ENCODE results near the gene NLGN4X. TPM values are rescaled to one million over a fixed set of nuclear protein-coding genes. Genes with fewer than 3 reads are reported as not detected.

The NLGN4X gene
- total RNA-seq, 2 donors from 2014 or later, result 19.2 to 76.9 TPM

DNA sequence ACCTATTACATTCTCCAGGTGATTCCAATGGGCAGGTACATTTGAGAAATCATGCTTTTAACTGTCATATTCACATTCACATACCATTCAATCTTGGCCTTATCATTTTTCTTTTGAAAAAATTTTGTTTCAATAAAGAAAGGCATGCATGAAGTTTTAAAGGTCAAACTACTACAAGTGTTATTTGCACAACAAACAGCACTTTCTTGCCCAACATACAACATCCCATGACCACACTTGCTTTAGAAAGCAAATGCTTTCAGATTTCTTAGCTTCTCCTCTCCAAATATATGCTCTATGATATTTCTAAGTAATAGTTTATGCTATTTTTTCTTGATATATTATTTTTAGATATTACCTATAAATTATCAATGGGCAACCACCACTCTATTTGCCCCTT, 58.2 kb downstream of the NLGN4X start:
- H3K27ac ChIP-seq (ENCODE audit: low read depth, low read length), result no peak overlapping the region
- H3K4me3 Mint-ChIP-seq, result no peak overlapping the region
- DNase-seq, result no peak
- no peak overlapping the region for H3K27ac Mint-ChIP-seq
- no peak overlapping the region for H3K9ac ChIP-seq (ENCODE audit: extremely low read depth, low read length, poor library complexity, severe bottlenecking)
- peaks cover 4% of the 10 kb centered on the region for H3K4me1 Mint-ChIP-seq
- TF ChIP-seq, protein P1, sequence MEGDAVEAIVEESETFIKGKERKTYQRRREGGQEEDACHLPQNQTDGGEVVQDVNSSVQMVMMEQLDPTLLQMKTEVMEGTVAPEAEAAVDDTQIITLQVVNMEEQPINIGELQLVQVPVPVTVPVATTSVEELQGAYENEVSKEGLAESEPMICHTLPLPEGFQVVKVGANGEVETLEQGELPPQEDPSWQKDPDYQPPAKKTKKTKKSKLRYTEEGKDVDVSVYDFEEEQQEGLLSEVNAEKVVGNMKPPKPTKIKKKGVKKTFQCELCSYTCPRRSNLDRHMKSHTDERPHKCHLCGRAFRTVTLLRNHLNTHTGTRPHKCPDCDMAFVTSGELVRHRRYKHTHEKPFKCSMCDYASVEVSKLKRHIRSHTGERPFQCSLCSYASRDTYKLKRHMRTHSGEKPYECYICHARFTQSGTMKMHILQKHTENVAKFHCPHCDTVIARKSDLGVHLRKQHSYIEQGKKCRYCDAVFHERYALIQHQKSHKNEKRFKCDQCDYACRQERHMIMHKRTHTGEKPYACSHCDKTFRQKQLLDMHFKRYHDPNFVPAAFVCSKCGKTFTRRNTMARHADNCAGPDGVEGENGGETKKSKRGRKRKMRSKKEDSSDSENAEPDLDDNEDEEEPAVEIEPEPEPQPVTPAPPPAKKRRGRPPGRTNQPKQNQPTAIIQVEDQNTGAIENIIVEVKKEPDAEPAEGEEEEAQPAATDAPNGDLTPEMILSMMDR (conservative IDR thresholded peaks at IDR 0.05), result no peak
- no peak overlapping the region for H3K4me3 ChIP-seq (ENCODE audit: low read length)
- H3K36me3 Mint-ChIP-seq (ENCODE audit: low read depth), result peaks cover 1% of the 10 kb centered on the region
- peaks cover 5% of the 10 kb centered on the region for H3K9me3 ChIP-seq (ENCODE audit: control insufficient read depth, low read length)
- H3K36me3 ChIP-seq (ENCODE audit: control insufficient read depth, insufficient read depth, low read length), result peaks cover 3% of the 10 kb centered on the region
- no peaks in the 10 kb centered on the region for H3K9me3 Mint-ChIP-seq
- no peaks in the 10 kb centered on the region for H3K4me1 ChIP-seq (ENCODE audit: control insufficient read depth, insufficient read depth, low read length)
- H3K27me3 Mint-ChIP-seq (ENCODE audit: insufficient read depth), result no peaks in the 10 kb centered on the region
- H3K27me3 ChIP-seq (ENCODE audit: control insufficient read depth, insufficient read depth, low read length, poor library complexity, severe bottlenecking), result no peaks in the 10 kb centered on the region

DNA sequence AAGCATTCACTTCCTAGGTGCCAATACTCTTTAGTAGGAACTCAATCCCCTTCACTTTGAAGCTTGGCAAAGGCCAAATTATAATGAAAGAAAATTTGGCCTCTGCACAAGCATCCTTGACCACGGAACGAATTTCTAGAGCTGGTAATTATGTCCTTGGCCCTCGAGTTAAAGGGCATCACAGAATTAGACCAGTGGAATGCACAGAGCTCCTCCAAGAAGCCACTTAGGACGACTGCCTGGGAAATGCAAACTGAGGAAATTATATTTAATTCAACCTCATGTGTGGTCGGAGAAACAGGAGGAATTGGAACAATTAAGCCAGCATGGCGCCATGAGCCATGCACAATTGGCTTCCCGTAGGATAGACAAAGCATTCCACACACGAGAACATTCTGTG, 59.3 kb downstream of the NLGN4X start:
- Histone ChIP-seq H3K4me3 (ENCODE audit: low read length) (no peak overlapping the region), H3K4me1 (ENCODE audit: control insufficient read depth, insufficient read depth, low read length) (no peaks in the 10 kb centered on the region), H3K36me3 (ENCODE audit: control insufficient read depth, insufficient read depth, low read length) (no peaks in the 10 kb centered on the region), H3K9ac (ENCODE audit: extremely low read depth, low read length, poor library complexity, severe bottlenecking) (no peak overlapping the region), H3K9me3 (ENCODE audit: control insufficient read depth, low read length) (peaks cover under 1% of the 10 kb centered on the region), H3K27me3 (ENCODE audit: control insufficient read depth, insufficient read depth, low read length, poor library complexity, severe bottlenecking) (no peaks in the 10 kb centered on the region), H3K27ac (ENCODE audit: low read depth, low read length) (no peak overlapping the region)
- TF ChIP-seq, protein P1 (conservative IDR thresholded peaks at IDR 0.05), result no peak
- no peak for DNase-seq
- Mint-ChIP-seq H3K36me3 (ENCODE audit: low read depth) (peaks cover 1% of the 10 kb centered on the region), H3K4me3 (no peak overlapping the region), H3K27me3 (ENCODE audit: insufficient read depth) (no peaks in the 10 kb centered on the region), H3K27ac (no peak overlapping the region), H3K4me1 (peaks cover 3% of the 10 kb centered on the region), H3K9me3 (no peaks in the 10 kb centered on the region)
- 86 to 100% methylated on average over 3 to 8 of the region's 8 CpGs for WGBS, 2 experiments (ENCODE audit: insufficient coverage in 1 of 2, insufficient read length in 1 of 2)

DNA sequence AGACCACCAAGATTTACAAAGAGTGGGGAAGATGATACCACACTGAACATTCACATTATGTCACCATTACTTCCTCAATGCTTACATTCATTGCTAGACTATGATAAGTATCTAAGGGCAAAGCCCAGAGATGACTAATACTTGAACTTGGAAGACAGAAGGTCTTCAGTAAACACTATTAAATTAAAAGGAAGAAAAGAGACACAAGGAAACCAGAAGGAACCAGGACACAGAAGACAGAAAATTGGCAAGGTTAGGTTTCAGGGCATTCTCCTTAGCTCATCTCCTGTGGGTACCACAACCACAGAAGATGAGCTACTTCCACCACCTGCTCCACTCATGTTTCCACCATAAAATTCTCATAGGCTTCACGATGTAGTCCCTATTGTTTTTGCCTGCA, 64.9 kb downstream of the NLGN4X start:
- TF ChIP-seq, protein P1 (conservative IDR thresholded peaks at IDR 0.05), result no peak
- no peaks in the 10 kb centered on the region for H3K4me1 Mint-ChIP-seq
- peaks cover 3% of the 10 kb centered on the region for H3K9me3 Mint-ChIP-seq
- 93% methylated on average over 1 of the region's 1 CpG; no CpG with 5 or more reads in 1 of the 2 experiments for WGBS, 2 experiments (ENCODE audit: insufficient coverage in 1 of 2, insufficient read length in 1 of 2)
- H3K9ac ChIP-seq (ENCODE audit: extremely low read depth, low read length, poor library complexity, severe bottlenecking), result no peak overlapping the region
- no peaks in the 10 kb centered on the region for H3K27me3 ChIP-seq (ENCODE audit: control insufficient read depth, insufficient read depth, low read length, poor library complexity, severe bottlenecking)
- no peaks in the 10 kb centered on the region for H3K9me3 ChIP-seq (ENCODE audit: control insufficient read depth, low read length)
- H3K4me1 ChIP-seq (ENCODE audit: control insufficient read depth, insufficient read depth, low read length), result no peaks in the 10 kb centered on the region
- no peaks in the 10 kb centered on the region for H3K27me3 Mint-ChIP-seq (ENCODE audit: insufficient read depth)
- no peak overlapping the region for H3K4me3 ChIP-seq (ENCODE audit: low read length)
- H3K36me3 Mint-ChIP-seq (ENCODE audit: low read depth), result peaks cover 21% of the 10 kb centered on the region
- H3K27ac Mint-ChIP-seq, result no peak overlapping the region
- no peak overlapping the region for H3K4me3 Mint-ChIP-seq
- no peak for DNase-seq
- H3K27ac ChIP-seq (ENCODE audit: low read depth, low read length), result no peak overlapping the region
- peaks cover 2% of the 10 kb centered on the region for H3K36me3 ChIP-seq (ENCODE audit: control insufficient read depth, insufficient read depth, low read length)
